ENCODE measurements around the gene KCNQ1. TPM values are rescaled to one million over a fixed set of nuclear protein-coding genes. Genes with fewer than 3 reads are reported as not detected.

KCNQ1 gene
- total and polyA plus RNA-seq, 2 of the 13 experiments (the other 11 are each of a cell fraction or from before 2014, with no cell fraction given), result 0.02 to 0.08 TPM

DNA sequence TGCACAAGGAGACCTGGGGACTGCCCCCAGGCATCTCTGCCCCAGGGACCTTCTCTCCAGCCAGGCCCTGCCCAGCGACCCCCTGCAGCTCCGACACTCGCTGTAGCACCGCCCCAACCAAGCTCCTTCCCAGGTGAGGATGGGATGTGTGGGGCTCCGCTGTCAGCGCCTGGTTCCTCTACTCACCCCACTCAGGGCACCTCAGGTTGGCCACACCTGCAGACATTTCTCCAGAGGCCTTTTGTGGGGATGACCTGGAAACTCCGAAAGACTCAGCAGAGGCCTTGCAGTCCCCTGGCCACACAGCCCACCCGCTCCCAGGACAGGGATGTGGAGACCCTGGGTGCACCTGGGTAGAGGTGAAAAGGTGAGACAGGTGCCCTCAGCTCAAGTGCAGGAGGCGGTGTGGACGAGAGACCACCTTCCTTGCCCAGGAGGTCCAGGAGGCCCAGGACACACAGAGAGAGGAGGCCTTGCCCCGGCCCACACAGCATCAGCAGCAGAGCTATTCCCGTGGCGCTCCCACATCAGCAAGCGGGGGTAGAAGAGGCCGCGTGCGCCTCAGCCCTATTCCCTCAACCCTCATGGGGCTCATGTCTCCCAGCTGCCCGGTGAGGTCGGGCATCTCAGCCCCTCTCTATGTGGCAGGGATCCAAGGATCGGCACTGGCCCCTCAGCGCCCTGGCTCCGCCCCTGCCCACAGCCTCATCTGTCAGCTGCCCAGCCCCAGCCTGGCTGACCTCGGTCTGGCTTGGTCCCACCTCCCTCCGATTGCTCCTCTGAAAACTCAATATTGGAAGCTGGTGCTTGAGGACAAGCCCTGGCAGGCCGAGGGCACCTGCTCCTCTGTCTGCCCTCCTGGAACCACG lies 21.4 kb upstream of the KCNQ1 start:
- TF ChIP-seq NR3C1 (CRISPR knock-in tag; IDR thresholded peaks at IDR 0.05) (no peak), ZNF207 (IDR thresholded peaks at IDR 0.05; ENCODE audit: borderline replicate concordance) (no peak), TBL1XR1 (IDR thresholded peaks at IDR 0.05; ENCODE audit: borderline replicate concordance, low read length, partially characterized antibody) (no peak), NFKB2 (CRISPR knock-in tag; IDR thresholded peaks at IDR 0.05; ENCODE audit: borderline replicate concordance) (no peak), ZBTB3 (CRISPR knock-in tag; IDR thresholded peaks at IDR 0.05; ENCODE audit: borderline replicate concordance, low read depth) (no peak)
- TF ChIP-seq, protein P1, sequence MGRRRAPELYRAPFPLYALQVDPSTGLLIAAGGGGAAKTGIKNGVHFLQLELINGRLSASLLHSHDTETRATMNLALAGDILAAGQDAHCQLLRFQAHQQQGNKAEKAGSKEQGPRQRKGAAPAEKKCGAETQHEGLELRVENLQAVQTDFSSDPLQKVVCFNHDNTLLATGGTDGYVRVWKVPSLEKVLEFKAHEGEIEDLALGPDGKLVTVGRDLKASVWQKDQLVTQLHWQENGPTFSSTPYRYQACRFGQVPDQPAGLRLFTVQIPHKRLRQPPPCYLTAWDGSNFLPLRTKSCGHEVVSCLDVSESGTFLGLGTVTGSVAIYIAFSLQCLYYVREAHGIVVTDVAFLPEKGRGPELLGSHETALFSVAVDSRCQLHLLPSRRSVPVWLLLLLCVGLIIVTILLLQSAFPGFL (CRISPR knock-in tag; IDR thresholded peaks at IDR 0.05), result no peak
- Histone ChIP-seq H3K9ac (ENCODE audit: insufficient read depth, low read depth, low read length) (no peak overlapping the region), H3K9me3 (ENCODE audit: low read length) (no peaks in the 10 kb centered on the region), H4K20me1 (ENCODE audit: insufficient read depth, low read length) (no peaks in the 10 kb centered on the region), H3K4me1 (ENCODE audit: insufficient read depth, low read length) (peaks cover 16% of the 10 kb centered on the region; the same call in 1 of the 2 replicates), H2AFZ (ENCODE audit: low read length) (no peak overlapping the region), H3K27ac (ENCODE audit: extremely low read length, insufficient read depth, low read length) (no peak overlapping the region), H3K4me3 (replicated peaks in 1 of 3; ENCODE audit: insufficient read depth in 1 of 3, low read depth in 2 of 3, low read length in 3 of 3) (no peak overlapping the region), H3K79me2 (ENCODE audit: insufficient read depth, low read length) (no peaks in the 10 kb centered on the region), H3K27me3 (ENCODE audit: control insufficient read depth in 1 of 2, insufficient read depth in 2 of 2, low read length in 2 of 2) (peaks cover 15 to 58% of the 10 kb centered on the region in 2 experiments), H3K4me2 (ENCODE audit: low read depth, low read length) (no peak overlapping the region), H3K36me3 (replicated peaks in 1 of 2; ENCODE audit: control insufficient read depth in 1 of 2, insufficient read depth in 2 of 2, low read length in 2 of 2) (no peaks in the 10 kb centered on the region)
- intact Hi-C loops (cut with micrococcal nuclease; ENCODE audit: unreplicated experiment), result loop anchor here (5.0 kb wide), 1 partner anchor 226 kb away; no protein-coding TSS in a partner anchor
- no peak for FAIRE-seq
- in situ Hi-C loops (cut with HindIII; ENCODE audit: extremely low pct_ligation_motif_present, low pct_unique_long_range_greater_than_20kb), result loop anchor here (10.0 kb wide), 1 partner anchor 271 kb away; the partner anchor contains the start of gene KCNQ1OT1
- BruUV-seq (replicated peaks), result no TSS peak
- ChIA-PET POLR2A (no interaction called here), CTCF (ENCODE audit: low intra/inter-chr PET ratio, low total read pairs) (interaction anchor here (1.9 kb wide), 1 partner anchor 118 kb away, joined by 4 read pairs; no protein-coding TSS in a partner anchor)
- no peak for DNase-seq (ENCODE audit: low spot score)
- 0% methylated on average over 3 of the region's 26 CpGs for WGBS (ENCODE audit: low lambda C conversion rate)
- ATAC-seq, result no peak

Data from HepG2 (cell line).